ENCODE results near the gene CNNM3.

The CNNM3 gene

GRCh38 chr2:96870626-96871255 is 54.7 kb downstream of the CNNM3 start:
- no peaks in the 10 kb centered on the region for H3K27me3 ChIP-seq (ENCODE audit: low read length)
- H4K20me1 ChIP-seq (ENCODE audit: low read depth, low read length), result no peaks in the 10 kb centered on the region
- H3K27ac ChIP-seq (ENCODE audit: low read depth, low read length), result no peak overlapping the region
- no peaks in the 10 kb centered on the region for H3F3A ChIP-seq (ENCODE audit: insufficient read depth)
- TF ChIP-seq EZH2phosphoT487 (conservative IDR thresholded peaks at IDR 0.05; ENCODE audit: low read length) (0 out of 2 replicates have a peak, but pooled peaks have one; percentile 65), CTCF (IDR thresholded peaks at IDR 0.05; ENCODE audit: insufficient read depth, low read length, poor library complexity, severe bottlenecking) (no peak)
- no peak overlapping the region for H3K4me2 ChIP-seq (ENCODE audit: low read depth, low read length, poor library complexity, severe bottlenecking)
- H3K79me2 ChIP-seq (ENCODE audit: insufficient read depth, low read length), result no peaks in the 10 kb centered on the region
- no peaks in the 10 kb centered on the region for H3K36me3 ChIP-seq (ENCODE audit: low read length)
- H2AFZ ChIP-seq (ENCODE audit: low read depth, low read length, severe bottlenecking), result no peak overlapping the region
- H3K9ac ChIP-seq (ENCODE audit: low read length), result no peak overlapping the region
- H3K4me3 ChIP-seq (ENCODE audit: insufficient read depth, low read length, poor library complexity, severe bottlenecking), result no peak overlapping the region
- no peaks in the 10 kb centered on the region for H3K9me3 ChIP-seq (ENCODE audit: insufficient read depth, low read length)
- no peaks in the 10 kb centered on the region for H3K9me2 ChIP-seq (replicated peaks; ENCODE audit: insufficient read depth, low read length)

- Histone ChIP-seq H3K9ac (ENCODE audit: low read length) (no peak overlapping the region), H3K4me2 (ENCODE audit: low read depth, low read length, poor library complexity, severe bottlenecking) (no peak overlapping the region), H4K20me1 (ENCODE audit: low read depth, low read length) (no peaks in the 10 kb centered on the region), H3K27ac (ENCODE audit: low read depth, low read length) (no peak overlapping the region), H3K27me3 (ENCODE audit: low read length) (no peaks in the 10 kb centered on the region), H2AFZ (ENCODE audit: low read depth, low read length, severe bottlenecking) (no peak overlapping the region), H3K79me2 (ENCODE audit: insufficient read depth, low read length) (no peaks in the 10 kb centered on the region), H3K9me3 (ENCODE audit: insufficient read depth, low read length) (no peaks in the 10 kb centered on the region), H3F3A (ENCODE audit: insufficient read depth) (no peaks in the 10 kb centered on the region), H3K36me3 (ENCODE audit: low read length) (no peaks in the 10 kb centered on the region), H3K4me3 (ENCODE audit: insufficient read depth, low read length, poor library complexity, severe bottlenecking) (no peak overlapping the region), H3K9me2 (replicated peaks; ENCODE audit: insufficient read depth, low read length) (no peaks in the 10 kb centered on the region)
- TF ChIP-seq CTCF (IDR thresholded peaks at IDR 0.05; ENCODE audit: insufficient read depth, low read length, poor library complexity, severe bottlenecking) (no peak), EZH2phosphoT487 (conservative IDR thresholded peaks at IDR 0.05; ENCODE audit: low read length) (no peak)
Measured at GRCh38 chr2:96872591-96873349, 56.7 kb downstream of the CNNM3 start.

- no peak overlapping the region for H3K9ac ChIP-seq (ENCODE audit: low read length)
- H3K27me3 ChIP-seq (ENCODE audit: low read length), result no peaks in the 10 kb centered on the region
- no peaks in the 10 kb centered on the region for H4K20me1 ChIP-seq (ENCODE audit: low read depth, low read length)
Measured at GRCh38 chr2:96873651-96874096, 57.6 kb downstream of the CNNM3 start.

More at GRCh38 chr2:96873651-96874096, 57.6 kb downstream of the CNNM3 start:
- Histone ChIP-seq H3K9me2 (replicated peaks; ENCODE audit: insufficient read depth, low read length) (no peaks in the 10 kb centered on the region), H2AFZ (ENCODE audit: low read depth, low read length, severe bottlenecking) (no peak overlapping the region), H3K4me3 (ENCODE audit: insufficient read depth, low read length, poor library complexity, severe bottlenecking) (no peak overlapping the region), H3K36me3 (ENCODE audit: low read length) (no peaks in the 10 kb centered on the region), H3K9me3 (ENCODE audit: insufficient read depth, low read length) (no peaks in the 10 kb centered on the region), H3K27ac (ENCODE audit: low read depth, low read length) (no peak overlapping the region), H3K4me2 (ENCODE audit: low read depth, low read length, poor library complexity, severe bottlenecking) (no peak overlapping the region), H3F3A (ENCODE audit: insufficient read depth) (no peaks in the 10 kb centered on the region), H3K79me2 (ENCODE audit: insufficient read depth, low read length) (no peaks in the 10 kb centered on the region)
- TF ChIP-seq EZH2phosphoT487 (conservative IDR thresholded peaks at IDR 0.05; ENCODE audit: low read length) (no peak), CTCF (IDR thresholded peaks at IDR 0.05; ENCODE audit: insufficient read depth, low read length, poor library complexity, severe bottlenecking) (no peak)
